ELF-1 (cell line): ENCODE data around the gene GSTM5.
"Not testable (repeated sequence)": the region's sequence is repeated elsewhere in the genome, so short reads cannot be mapped to it uniquely, and the experiment has no call there.

Experiments
- DNase-seq: peaks from one replicate; pipeline ENCODE4 v3.0.0-alpha.2; 2016; ENCODE audit warnings: low read depth, low spot score

The GSTM5 gene

DNA sequence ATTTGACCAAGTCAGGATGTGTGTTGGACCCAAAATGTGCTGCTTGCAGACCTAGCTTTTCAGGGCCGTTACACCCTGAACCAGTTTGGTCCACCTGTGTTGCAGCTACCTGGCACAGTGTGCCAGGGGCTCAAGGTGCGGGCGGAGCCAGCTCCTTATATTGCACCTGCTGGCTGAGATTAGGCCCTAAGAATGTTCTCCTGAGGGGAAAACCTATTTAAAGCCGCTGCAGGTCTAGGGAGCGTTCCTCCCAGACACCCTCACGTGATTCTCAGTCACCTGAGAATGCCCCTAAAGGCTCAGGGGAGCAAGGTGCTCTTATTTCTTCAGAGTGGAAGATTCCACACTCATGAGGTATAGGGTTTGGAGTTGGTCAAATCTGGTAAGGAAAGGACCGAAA is 16.8 kb downstream of the GSTM5 start:
- no peak for DNase-seq

DNA sequence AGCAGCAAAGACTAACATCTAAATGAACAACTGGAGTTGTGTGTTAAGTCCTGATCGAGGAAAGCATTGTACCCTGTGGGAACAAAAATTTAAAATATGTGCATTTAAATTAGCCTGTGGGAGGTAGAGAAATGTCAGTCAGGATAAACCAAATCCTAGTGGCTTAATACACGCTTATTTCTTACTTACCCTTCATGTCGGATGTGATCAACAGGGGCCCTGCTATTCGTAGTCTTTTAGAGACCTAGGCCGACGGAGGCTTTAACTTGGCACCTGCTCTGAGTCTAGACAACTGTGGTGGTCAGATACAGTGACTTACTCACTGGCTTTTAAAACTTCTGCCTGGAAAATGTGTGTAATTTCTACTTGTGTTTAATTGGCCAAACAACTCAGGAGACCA is 18.6 kb downstream of the GSTM5 start:
- DNase-seq: no peak

DNA sequence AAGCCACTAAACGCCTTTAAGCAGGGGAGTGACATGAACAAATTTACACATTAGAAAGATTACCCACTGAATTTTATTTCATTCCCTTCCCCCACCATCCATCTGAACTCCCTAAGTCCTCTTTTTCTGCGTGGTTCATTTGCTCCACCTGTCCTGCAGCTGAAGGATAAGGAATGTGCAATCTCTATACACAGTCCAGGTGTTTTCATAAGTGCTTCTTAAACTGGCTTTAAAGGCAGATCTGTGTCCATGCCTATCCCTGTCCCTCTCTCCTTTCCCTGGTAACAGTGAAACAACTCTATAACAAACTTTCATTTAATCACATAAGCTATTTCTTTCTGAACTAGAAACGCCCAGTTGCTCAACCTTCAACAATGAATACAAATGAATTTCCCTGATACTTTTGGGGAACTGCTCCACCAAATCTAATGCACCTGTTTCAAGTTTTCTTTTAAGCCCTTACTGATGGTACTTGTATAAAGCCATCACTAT is 20.4 kb downstream of the GSTM5 start:
- DNase-seq: no peak

GRCh38 chr1:109733236-109733870 is 21.3 kb downstream of the GSTM5 start:
- no peak for DNase-seq

DNA sequence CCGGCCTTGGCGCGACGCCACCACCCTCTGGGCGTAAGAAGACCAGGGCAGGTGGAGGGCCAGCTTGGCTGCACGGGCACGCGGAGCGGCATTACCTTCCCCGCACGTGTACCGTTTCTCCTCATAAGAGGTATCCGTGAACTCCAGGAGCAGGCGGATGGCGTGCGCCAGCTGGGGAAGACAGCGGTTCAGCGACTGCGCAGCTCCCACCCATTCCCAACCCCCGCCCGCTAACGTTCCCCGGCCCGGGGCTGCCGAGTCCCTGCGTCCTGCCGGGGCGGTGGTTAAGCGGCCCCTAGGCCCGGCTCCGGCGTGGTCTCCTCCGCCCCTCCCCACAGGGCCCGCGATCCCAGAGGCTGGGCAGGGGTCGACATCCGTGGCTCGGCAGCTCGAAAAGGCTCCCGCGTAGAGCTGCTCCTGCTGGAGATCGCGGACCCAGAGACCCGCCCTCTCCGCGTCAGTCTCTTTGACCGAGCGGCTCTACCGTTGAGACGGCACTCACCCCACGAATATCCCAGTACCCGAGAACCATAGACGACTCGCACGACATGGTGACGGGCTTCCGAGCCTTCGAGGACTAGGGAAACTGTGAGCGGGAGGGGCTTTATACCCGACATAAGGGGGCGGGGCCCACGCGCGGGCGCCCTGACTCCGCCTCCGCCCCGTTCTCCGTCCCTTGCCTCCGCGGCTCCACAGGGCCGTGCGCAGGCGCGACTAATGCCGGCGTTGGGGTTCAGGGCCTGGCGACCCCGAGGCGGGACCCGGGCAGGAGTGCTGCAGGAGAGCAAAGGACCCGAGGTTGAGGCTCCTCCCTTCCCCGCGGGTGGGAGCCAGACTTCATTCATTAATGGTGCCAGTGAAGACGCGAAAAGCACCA is 27.9 kb downstream of the GSTM5 start:
- DNase-seq: peak; percentile 77

DNA sequence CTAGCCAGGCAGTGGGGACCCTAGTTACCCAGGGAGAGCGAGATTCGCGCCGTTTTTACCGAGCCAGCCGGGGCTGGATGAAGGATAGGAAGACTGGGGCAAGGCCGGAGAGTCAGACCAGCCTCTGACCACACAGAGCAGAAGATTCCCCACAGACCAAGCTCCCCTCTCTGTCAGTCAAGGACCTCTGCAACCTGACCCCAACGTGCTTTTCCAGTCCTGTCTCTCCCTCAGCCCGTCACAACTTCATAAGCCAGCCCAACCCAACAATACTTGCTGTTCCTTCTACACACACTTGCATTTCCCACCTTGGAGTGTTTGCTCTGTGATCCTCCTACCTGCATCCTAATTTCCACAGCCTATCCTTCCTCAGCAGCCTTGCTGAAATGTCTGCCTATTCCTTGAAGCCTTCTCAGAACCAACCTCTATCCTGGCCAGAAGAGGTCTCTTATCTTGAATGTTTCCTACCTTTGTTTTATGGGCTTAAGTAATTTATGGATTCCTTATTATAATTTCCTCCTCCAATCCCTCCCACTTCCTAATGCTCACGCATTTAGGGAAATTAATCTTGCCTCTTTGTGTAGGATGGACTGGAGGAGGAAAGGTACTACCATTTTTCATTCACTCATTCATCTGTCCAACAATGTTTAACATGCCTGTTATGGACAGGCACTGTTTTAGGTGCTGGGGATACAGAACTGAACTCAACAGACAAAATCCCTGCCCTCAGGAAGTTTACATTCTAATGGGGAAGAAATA is 28.7 kb downstream of the GSTM5 start, which contains the start of gene GSTM3:
Gene GSTM3, minus strand, starts transcription at position 424 of the 759 bp plus-strand sequence. CDS start 751 bp downstream, outside the sequence.
- no peak for DNase-seq

GRCh38 chr1:109748311-109748710 is 36.3 kb downstream of the GSTM5 start:
- not testable (repeated sequence) for DNase-seq

DNA sequence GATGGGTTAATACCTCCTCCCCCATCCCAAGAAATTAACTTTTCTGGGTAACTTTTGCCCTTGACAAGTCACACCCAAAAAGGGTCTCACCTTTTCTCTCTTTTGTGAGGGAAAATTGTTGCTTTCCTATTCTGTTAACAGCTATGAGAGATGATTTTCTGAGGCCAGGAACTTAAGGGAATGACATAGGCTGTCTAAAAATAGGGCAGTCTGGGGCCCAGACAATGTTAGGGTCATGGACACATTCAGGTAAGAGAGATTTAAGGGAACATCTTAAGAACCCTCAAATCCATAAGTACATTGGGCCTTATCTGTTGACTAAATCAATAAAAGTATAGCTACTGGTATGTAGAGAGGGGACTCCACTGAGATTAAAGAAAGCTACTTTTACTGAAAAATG is 37.2 kb downstream of the GSTM5 start:
- DNase-seq: no peak

DNA sequence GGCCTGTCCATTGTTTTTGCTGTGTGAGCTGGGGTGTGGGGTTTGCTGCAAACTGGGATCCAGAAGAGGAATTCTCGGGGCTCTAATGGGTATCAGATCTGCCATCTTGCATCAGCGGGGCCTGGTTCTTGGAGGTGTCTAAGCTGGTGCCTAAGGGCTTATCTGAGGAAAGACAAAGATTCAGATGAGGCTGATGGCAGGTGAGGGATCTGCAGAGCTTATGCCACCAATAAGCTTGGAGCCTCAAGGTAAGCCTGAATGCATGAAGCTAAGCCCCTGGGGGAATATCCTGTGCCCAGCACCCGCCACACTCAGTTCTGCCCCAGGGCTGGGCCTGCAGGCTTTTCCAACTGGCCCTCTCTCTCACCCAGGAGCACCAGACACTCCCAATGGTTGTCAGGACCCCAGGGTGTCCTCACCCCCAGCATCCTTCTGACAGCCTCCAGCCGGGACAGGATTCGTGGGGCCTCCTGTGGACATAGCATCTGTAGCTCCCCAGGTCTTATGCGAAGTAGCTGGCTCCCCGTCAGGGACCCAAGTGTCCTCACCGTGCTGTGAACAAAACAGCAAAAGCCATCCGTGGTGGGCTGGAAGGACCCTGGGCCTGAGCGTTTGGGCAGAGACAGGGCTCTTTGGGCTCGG is 38.3 kb downstream of the GSTM5 start:
- no peak for DNase-seq

DNA sequence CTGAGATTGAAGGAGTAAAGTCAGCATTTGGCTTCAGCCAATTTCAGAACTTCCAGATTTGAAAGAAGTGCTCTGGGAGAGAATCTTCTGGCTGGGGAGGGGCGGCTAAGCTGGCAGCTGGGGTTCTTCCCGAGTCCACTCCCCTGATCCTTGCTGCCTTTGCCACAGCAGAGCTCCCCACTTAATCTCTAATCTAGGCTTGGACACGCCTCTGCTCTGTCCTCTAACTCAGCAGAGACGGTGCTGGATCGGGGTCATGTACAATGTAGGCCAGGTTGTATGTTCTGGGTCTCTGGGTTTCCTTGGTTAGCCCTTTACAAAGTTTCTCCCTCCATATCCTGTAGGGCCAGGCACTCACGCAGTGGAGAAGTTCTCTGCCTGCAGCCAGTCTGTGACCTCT is 38.9 kb downstream of the GSTM5 start:
- no peak for DNase-seq

GRCh38 chr1:109751531-109752260 is 39.6 kb downstream of the GSTM5 start:
- DNase-seq: no peak

- DNase-seq: no peak
These were observed 42.7 kb downstream of the GSTM5 start for GRCh38 chr1:109754738-109755137.

DNA sequence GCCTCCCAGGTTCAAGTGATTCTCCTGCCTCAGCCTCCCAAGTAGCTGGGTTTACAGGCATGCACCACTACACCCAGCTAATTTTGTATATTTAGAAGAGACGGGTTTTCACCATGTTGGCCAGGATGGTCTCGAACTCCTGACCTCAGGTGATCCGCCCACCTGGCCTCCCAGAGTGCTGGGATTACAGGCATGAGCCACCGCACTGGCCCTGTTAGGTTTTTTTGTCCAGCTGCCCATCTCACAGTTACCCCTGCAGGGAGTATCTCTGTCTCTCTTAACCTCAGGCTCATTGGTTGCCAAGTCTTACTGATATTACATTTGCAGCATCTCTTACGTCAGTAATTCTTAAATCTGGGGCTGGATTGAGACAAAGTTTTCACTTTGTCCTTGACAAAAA is 44.3 kb downstream of the GSTM5 start:
- not testable (repeated sequence) for DNase-seq

DNA sequence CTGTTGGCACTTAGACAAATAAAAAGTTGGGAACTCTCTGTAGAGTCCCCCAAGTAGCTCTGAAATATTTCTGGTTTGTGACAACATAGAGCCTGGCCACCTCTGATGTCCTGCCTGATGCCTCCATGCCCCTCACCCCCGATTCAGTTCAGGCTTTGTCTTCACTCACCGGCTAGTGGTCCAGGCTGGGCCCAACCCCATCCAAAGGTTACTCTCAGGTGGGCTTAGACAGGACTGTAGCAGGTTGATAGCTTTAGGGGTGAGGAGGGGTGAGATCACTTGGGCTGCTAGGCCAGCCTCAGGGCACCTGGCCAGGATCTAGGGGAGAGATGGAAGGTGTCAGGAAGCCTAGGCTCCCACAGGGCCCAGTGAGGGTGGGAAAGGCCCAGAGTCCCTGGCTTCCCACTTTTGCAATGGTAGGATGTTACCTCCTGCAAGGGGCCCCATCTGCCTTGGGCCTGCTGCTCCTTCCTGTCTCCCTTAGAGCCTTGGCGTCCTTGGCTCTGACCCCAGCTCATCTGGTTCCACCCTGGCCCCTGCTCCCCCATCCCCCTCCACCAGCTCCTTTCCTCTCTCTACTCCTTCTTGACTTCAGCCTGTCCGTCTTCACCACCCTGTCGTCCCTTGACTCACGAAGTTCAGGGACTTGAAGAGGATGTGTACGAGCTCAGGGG is 44.9 kb downstream of the GSTM5 start:
- no peak for DNase-seq

- no peak for DNase-seq
These were observed 46.1 kb downstream of the GSTM5 start for GRCh38 chr1:109757936-109758786.

DNA sequence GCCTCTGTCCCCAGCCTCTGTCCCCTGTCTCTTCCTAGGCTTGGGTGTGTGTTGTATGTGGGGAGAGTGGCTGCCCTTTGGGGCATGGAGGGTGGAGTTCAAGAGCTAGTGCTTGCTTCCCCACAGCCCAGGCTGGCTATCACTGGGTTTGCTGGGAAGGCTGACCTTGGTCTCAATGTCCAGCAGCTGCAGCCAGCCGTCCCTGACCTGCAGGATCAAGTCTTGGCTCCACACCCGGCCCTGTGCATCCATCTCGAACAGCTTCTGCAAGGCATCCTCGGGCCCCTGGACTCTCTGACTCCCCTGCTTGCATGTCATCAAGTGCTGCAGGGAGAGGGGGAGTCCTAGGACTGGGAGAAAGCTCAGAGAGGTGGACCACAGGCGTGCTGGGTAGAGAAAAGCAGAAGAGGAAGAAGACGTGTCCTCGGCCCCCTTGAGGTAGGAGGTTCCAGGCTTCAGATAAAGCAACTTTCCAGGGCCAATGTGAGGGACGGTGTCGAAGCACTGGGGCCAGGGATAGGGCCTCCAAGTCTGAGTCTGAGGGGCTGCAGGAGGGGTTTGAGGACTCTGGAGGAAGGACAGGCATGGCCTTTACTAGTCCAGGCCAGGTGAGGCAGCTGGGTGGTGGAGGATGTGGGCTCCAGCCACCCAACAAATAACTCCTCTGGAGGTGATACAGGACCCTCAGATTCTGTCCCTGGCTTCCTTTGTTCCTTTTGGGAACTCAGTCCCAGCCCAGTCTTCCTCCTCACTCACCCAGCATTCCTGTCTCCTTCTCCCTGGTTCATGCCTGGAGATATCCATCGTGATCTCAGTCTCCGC is 47.7 kb downstream of the GSTM5 start:
- DNase-seq: no peak

DNA sequence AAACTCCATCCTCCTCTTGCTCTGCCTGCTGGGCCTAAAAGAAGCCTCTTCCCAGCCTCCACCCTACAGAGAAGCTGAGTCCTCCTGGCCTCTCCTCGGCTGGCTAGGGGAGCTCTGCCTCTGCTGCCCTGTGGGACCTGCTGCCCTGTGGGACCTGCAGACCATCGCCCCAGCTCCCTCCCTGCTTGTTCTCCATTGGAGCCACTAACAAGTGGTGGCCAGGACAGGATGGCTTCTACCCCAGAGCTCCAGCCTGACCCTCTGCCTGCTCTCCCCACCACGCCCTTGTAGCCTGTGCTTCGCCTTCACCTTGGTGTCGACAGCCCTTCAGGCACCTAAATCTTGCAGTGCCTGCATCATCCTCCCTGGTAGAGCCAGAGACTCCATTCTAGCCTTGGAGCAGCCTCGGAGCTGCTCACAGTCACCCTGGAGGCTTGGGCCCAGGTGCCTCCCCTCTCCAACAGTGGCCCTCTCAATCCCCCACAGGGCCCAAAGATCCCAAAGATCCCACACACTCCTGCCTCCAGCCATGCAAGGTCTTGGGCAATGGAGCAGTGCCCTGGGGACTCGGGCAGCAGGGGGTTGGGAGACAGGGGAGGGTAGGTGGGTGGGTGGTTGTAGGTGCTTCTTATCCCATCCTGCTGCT is 48.7 kb downstream of the GSTM5 start:
- DNase-seq: peak; percentile 14
